Activated T-helper 2 cell treated with anti-CD3 and anti-CD28 coated beads, Interferon-gamma antibody, Interleukin-2, Interleukin-4, amounts not matched to agents 10 μg/mL and 5 μg/mL and 100 μg/mL, durations not matched to agents 14 hours and 24 hours and 36 hours (primary cell): Measurements from ENCODE around the gene PDZD8. TPM values are rescaled to one million over a fixed set of nuclear protein-coding genes. Genes with fewer than 3 reads are reported as not detected.

Source experiments
- DNase-seq: peaks from one replicate; pipeline ENCODE4 v3.0.0; 2021; ENCODE audit warnings: low spot score
- H3K27ac Mint-ChIP-seq: one replicate; pipeline ENCODE4 v1.8.0; 2021; ENCODE audit warnings: mixed read lengths
- H3K27me3 Mint-ChIP-seq: one replicate; pipeline ENCODE4 v1.8.0; 2021; ENCODE audit warnings: low read depth, mixed read lengths
- H3K36me3 Mint-ChIP-seq: one replicate; pipeline ENCODE4 v1.8.0; 2021; ENCODE audit warnings: low read depth, mixed read lengths
- H3K4me1 Mint-ChIP-seq: one replicate; pipeline ENCODE4 v1.8.0; 2021; ENCODE audit warnings: low read depth, mixed read lengths
- H3K4me3 Mint-ChIP-seq: one replicate; pipeline ENCODE4 v1.8.0; 2021; ENCODE audit warnings: low read depth, mild to moderate bottlenecking, moderate library complexity, mixed read lengths
- H3K9me3 Mint-ChIP-seq: one replicate; pipeline ENCODE4 v1.8.0; 2021; ENCODE audit warnings: mixed read lengths
- intact Hi-C: fragments of 100-400 bp; cut with micrococcal nuclease; formaldehyde crosslinking; loops from one replicate; pipeline ENCODE4 v1.15.1; 2023
- total RNA-seq: library from RNA; stranded (reverse); gene quantifications from 2 replicates; pipeline ENCODE4 v1.2.3, GENCODE V29; 2022

Gene PDZD8
- total RNA-seq, 1 donor from 2014 or later: 22.0 TPM

GRCh38 chr10:117264782-117265181, 110.5 kb downstream of the PDZD8 start:
- Mint-ChIP-seq H3K4me3 (no peak overlapping the region), H3K27me3 (no peaks in the 10 kb centered on the region), H3K4me1 (peaks cover 8% of the 10 kb centered on the region), H3K36me3 (no peaks in the 10 kb centered on the region), H3K9me3 (no peaks in the 10 kb centered on the region), H3K27ac (no peak overlapping the region)
- DNase-seq: no peak
- intact Hi-C loops: no loop called here

GRCh38 chr10:117262903-117263293, 112.3 kb downstream of the PDZD8 start:
- DNase-seq: no peak
- no peak overlapping the region for H3K4me3 Mint-ChIP-seq
- no peaks in the 10 kb centered on the region for H3K9me3 Mint-ChIP-seq
- no peaks in the 10 kb centered on the region for H3K36me3 Mint-ChIP-seq
- peaks cover 16% of the 10 kb centered on the region for H3K4me1 Mint-ChIP-seq
- H3K27ac Mint-ChIP-seq: no peak overlapping the region
- intact Hi-C loops: no loop called here
- peaks cover 9% of the 10 kb centered on the region for H3K27me3 Mint-ChIP-seq

GRCh38 chr10:117262291-117262902, 112.8 kb downstream of the PDZD8 start:
- peaks cover 16% of the 10 kb centered on the region for H3K4me1 Mint-ChIP-seq
- no peak overlapping the region for H3K27ac Mint-ChIP-seq
- no peak for DNase-seq
- H3K4me3 Mint-ChIP-seq: no peak overlapping the region
- no peaks in the 10 kb centered on the region for H3K9me3 Mint-ChIP-seq
- peaks cover 11% of the 10 kb centered on the region for H3K27me3 Mint-ChIP-seq
- intact Hi-C loops: no loop called here
- H3K36me3 Mint-ChIP-seq: no peaks in the 10 kb centered on the region

- H3K27me3 Mint-ChIP-seq: peaks cover 11% of the 10 kb centered on the region
- no peak for DNase-seq
- H3K9me3 Mint-ChIP-seq: no peaks in the 10 kb centered on the region
- intact Hi-C loops: no loop called here
- peaks cover 16% of the 10 kb centered on the region for H3K4me1 Mint-ChIP-seq
- no peaks in the 10 kb centered on the region for H3K36me3 Mint-ChIP-seq
- H3K27ac Mint-ChIP-seq: no peak overlapping the region
- no peak overlapping the region for H3K4me3 Mint-ChIP-seq
Measured at GRCh38 chr10:117261501-117261900, 113.7 kb downstream of the PDZD8 start.

GRCh38 chr10:117260084-117260483, 115.2 kb downstream of the PDZD8 start:
- no peak for DNase-seq
- no peak overlapping the region for H3K27ac Mint-ChIP-seq
- intact Hi-C loops: no loop called here
- H3K9me3 Mint-ChIP-seq: no peaks in the 10 kb centered on the region
- peaks cover 11% of the 10 kb centered on the region for H3K27me3 Mint-ChIP-seq
- H3K4me3 Mint-ChIP-seq: no peak overlapping the region
- H3K4me1 Mint-ChIP-seq: peaks cover 16% of the 10 kb centered on the region
- H3K36me3 Mint-ChIP-seq: no peaks in the 10 kb centered on the region

DNA sequence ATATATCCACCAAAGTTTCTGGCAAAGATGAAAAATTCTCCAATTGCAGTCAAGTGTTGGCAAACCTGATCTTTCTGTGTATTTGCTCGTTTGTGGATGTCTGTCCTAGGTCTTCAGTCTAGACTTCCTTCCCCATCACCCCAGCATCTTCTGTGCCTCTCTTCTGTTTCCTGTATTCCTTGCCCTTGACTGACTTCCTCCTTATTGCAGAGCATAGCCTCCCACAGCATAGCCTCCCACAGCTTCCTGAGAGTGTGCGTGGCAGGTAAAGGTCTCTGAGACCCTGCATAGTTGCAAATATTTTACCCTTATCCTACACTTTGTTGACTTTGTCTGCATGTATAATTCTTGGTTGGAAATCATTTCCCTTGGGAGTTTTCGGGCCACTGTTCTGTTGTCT, 116.0 kb downstream of the PDZD8 start:
- Mint-ChIP-seq H3K27ac (no peak overlapping the region), H3K4me3 (no peak overlapping the region), H3K36me3 (no peaks in the 10 kb centered on the region), H3K27me3 (peaks cover 13% of the 10 kb centered on the region), H3K4me1 (peaks cover 16% of the 10 kb centered on the region), H3K9me3 (no peaks in the 10 kb centered on the region)
- DNase-seq: no peak
- intact Hi-C loops: no loop called here

DNA sequence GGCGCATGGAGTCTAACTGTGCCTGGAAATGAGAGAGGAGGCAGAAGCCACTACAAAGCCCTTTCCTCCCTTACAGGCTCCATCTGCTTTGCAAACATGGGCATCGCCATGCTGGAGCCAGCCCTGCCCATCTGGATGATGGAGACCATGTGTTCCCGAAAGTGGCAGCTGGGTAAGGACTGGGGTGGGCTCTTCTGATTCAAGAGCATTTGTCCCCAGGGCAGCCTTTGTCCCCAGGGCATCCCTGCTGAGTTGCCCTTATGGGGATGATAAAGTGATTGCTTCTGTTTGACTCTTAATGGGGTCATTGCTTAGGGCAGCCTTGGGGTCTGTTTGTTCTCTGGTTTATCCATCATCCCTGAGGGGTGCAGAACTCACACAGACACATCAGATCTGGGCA, 117.5 kb downstream of the PDZD8 start:
- DNase-seq: no peak
- H3K36me3 Mint-ChIP-seq: no peaks in the 10 kb centered on the region
- H3K27ac Mint-ChIP-seq: no peak overlapping the region
- intact Hi-C loops: no loop called here
- H3K27me3 Mint-ChIP-seq: peaks cover 13% of the 10 kb centered on the region
- no peaks in the 10 kb centered on the region for H3K9me3 Mint-ChIP-seq
- no peak overlapping the region for H3K4me3 Mint-ChIP-seq
- peaks cover 16% of the 10 kb centered on the region for H3K4me1 Mint-ChIP-seq

DNA sequence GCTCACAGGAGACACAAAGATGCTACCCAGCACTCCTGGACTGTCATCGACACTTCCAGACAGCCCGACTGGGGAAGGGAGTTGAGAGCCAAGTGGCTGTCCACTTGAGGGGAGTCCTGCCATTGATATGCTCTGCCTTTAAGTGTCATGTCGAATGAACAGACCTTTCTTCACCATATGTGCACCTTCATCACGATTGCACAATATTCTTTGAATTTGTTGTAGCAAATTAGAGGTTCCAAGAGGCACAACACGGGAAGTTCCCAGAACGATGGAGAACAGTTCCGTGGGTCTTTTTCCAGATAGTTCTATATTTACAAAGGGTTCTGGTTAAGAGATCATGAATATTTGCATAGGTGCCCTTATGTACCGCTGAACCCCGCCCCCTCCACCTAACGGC, 118.3 kb downstream of the PDZD8 start:
- Mint-ChIP-seq H3K9me3 (no peaks in the 10 kb centered on the region), H3K27me3 (peaks cover 13% of the 10 kb centered on the region), H3K4me3 (no peak overlapping the region), H3K4me1 (peaks cover 16% of the 10 kb centered on the region), H3K36me3 (no peaks in the 10 kb centered on the region), H3K27ac (no peak overlapping the region)
- intact Hi-C loops: no loop called here
- no peak for DNase-seq

DNA sequence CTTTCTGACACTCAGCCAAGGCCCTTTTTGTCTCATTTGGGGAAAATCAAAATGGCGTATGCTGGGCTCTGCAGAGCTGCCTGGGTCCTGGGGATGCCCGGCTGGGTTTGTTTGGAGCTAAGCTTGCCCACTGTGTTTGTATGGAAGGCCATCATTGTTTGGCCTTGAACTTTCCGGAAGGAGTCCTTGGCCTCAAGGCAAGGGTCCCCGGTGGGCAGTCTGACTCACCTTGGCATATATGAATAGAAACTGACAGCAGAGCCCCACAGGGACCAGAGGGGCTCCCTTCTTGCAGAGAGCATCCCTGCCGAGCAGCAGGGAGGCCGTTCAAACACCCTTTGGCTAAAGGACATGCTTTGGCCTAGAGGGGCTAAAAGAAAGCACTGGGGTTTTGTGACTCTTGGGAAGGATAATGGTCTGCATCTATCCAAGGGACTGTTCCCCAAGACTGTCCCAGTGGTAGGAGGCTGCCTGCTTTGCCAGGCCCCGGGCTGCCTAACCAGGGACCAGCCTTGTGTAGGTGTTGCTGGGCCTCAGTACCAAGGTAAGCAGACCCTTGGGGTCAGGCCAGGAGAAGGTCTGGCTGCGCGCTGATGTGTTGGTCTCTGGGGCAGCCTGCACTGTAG, 119.3 kb downstream of the PDZD8 start:
- no peak overlapping the region for H3K27ac Mint-ChIP-seq

DNA sequence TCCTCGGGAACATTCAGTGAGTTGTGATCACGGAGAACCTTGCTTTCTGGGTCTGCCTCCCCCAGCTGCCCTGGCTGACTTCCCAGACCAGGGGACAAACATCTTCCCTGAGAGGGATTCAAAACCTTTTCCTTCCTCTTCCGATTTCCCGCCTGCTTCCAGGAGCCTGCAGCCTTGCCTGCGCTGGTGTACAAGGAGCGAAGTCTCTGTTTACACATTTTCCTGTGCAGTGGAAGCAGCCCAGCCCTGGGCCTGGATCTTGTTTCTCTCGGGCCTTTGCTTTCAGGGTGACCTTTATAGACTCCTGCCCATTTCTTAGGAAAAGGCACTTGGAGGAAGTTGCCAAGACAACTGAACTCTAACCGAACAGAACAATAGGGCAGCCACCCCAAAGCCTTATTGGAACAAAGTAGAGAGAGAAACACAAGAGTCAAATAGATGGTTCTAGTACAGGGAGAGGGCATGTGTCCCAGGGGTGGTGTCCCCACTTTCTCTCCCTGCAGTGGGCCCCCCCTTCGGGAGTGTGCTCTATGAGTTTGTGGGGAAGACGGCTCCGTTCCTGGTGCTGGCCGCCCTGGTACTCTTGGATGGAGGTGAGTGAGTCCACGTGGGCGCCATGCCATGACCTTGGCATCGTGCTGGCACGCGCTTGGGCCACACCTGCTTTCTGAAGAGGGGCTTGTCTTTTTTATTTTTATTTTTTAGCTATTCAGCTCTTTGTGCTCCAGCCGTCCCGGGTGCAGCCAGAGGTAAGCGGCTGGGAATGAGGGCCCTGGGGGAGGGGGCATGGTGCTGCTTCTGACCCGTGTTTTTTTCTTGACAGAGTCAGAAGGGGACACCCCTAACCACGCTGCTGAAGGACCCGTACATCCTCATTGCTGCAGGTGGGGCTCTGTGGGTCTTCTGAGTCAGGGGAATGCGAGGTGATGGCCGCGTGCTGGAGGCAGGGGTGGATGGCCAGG, 120.2 kb downstream of the PDZD8 start:
- no peaks in the 10 kb centered on the region for H3K36me3 Mint-ChIP-seq
- peaks cover 13% of the 10 kb centered on the region for H3K27me3 Mint-ChIP-seq
- H3K9me3 Mint-ChIP-seq: no peaks in the 10 kb centered on the region
- H3K4me1 Mint-ChIP-seq: peaks cover 11% of the 10 kb centered on the region
- H3K4me3 Mint-ChIP-seq: no peak overlapping the region
- no peak overlapping the region for H3K27ac Mint-ChIP-seq
- DNase-seq: no peak
- intact Hi-C loops: no loop called here

More for the DNA sequence above, 119.3 kb downstream of the PDZD8 start:
- no peak overlapping the region for H3K4me3 Mint-ChIP-seq
- H3K36me3 Mint-ChIP-seq: no peaks in the 10 kb centered on the region
- H3K4me1 Mint-ChIP-seq: peaks cover 16% of the 10 kb centered on the region
- peaks cover 13% of the 10 kb centered on the region for H3K27me3 Mint-ChIP-seq
- H3K9me3 Mint-ChIP-seq: no peaks in the 10 kb centered on the region
- DNase-seq: no peak
- intact Hi-C loops: no loop called here

- DNase-seq: no peak
- no peaks in the 10 kb centered on the region for H3K36me3 Mint-ChIP-seq
- peaks cover 3% of the 10 kb centered on the region for H3K4me1 Mint-ChIP-seq
- H3K27me3 Mint-ChIP-seq: peaks cover 12% of the 10 kb centered on the region
- intact Hi-C loops: no loop called here
- H3K27ac Mint-ChIP-seq: no peak overlapping the region
- H3K4me3 Mint-ChIP-seq: no peak overlapping the region
- H3K9me3 Mint-ChIP-seq: no peaks in the 10 kb centered on the region
Measured at GRCh38 chr10:117254338-117254737, 120.9 kb downstream of the PDZD8 start.

DNA sequence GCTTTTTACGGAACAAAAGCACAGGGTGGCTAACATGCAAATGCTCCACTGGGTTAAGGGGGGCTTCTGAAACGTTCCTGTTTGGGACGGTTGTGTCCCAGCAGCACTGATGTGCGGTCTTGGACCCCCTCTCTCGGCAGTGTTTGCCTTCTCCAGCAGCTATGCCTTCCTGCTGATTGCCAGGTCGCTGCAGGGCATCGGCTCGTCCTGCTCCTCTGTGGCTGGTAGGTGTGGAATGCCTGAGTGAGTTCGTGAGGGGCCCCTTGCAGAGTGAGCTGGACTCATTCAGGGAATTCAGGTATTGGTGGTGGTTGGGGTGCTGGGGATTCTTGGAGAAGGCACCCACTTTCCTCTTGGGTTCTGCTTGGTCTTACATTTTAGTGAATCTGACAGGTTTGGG, 121.3 kb downstream of the PDZD8 start:
- intact Hi-C loops: no loop called here
- H3K36me3 Mint-ChIP-seq: no peaks in the 10 kb centered on the region

DNA sequence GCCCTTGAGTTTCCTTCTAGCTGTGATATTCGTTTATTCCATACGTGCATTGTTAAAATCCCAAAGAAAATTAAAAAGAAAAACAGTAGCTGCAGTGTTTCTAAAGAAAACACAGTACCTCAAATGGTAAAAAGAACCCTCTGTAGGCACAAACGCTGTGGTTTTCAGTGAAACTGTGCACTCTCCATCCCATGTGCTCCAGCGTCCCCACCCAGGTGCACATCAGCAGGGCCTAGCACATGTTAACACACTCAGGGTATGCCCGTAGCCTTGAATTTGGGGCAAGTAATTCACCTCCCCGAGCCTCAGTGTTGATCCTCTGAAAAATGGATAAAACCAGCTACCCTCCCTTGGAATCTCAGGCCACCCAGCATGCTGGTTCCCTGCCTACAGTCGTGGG, 124.8 kb downstream of the PDZD8 start:
- intact Hi-C loops: no loop called here
- Mint-ChIP-seq H3K4me1 (peaks cover 5% of the 10 kb centered on the region), H3K27me3 (peaks cover 22% of the 10 kb centered on the region), H3K36me3 (no peaks in the 10 kb centered on the region), H3K4me3 (no peak overlapping the region), H3K27ac (no peak overlapping the region), H3K9me3 (no peaks in the 10 kb centered on the region)
- no peak for DNase-seq

More for the DNA sequence above, 121.3 kb downstream of the PDZD8 start:
- Mint-ChIP-seq H3K4me3 (no peak overlapping the region), H3K9me3 (no peaks in the 10 kb centered on the region), H3K27ac (no peak overlapping the region), H3K4me1 (peaks cover 3% of the 10 kb centered on the region), H3K27me3 (peaks cover 11% of the 10 kb centered on the region)
- DNase-seq: no peak
